HG02870 (cell line): ENCODE data around the gene TXNDC12.

Experiments
- ATAC-seq: cut with Tn5 transposase; IDR thresholded peaks from one replicate; pipeline ENCODE4 v1.9.1; 2021; ENCODE audit warnings: mild to moderate bottlenecking, moderate library complexity; ENCODE audit not compliant: unreplicated experiment

TXNDC12 gene

DNA sequence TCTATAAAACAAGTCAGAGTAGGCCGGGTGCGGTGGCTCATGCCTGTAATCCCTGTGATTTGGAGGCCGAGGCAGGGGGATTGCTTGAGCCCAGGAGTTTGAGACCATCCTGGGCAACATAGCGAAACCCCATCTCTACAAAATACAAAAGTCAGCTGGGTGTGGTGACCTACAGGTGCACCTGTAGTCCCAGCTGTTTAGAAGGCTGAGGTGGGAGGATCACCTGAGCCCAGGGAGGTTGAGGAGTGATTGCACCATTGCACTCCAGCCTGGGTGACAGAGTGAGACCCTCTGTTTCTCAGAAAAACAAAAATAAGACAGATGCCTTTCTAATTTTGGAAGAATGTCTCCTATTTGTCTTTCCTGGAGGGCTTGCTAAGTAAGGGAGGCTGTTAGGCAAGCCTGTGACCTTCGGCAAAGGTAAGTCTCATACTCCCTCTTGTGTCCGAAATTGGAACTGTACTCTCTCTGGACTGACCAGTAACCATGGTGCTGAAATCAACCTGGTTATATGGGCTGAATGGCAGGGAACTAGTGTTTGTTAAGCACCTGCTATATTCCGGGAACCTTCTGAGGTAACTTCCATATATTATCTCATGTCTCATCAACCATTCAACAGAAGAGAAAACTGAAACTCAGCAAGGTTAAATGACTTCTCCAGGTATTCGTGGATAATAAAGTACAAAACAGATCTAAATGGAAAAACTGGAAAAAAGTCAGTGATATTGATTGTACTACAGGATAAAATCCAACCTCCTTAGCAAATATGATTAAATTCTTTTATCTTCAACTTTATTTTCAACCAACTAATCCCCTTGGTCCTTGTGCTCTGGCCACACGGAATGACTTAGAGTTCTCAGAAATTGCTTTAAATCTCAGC is 52.7 kb downstream of the TXNDC12 start:
- ATAC-seq, result no peak

DNA sequence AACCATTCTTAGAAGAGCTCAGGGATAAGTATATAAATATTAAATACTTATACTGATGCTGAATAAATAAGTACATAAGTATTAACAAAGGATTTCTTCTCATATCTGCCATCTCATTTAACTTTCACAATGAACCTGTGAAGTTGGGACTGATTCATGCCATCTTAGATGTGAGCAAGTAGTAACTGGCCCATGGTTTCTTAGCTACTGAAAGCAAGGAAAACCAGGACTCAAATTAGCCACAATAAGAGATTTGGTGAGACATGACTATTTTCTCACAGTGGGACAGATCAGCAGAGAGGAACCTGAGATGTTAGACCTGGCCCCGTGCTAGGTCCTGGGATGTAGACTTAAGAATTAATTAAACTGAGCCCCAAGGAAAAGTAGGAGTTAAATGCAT is 56.3 kb downstream of the TXNDC12 start:
- ATAC-seq, result no peak

DNA sequence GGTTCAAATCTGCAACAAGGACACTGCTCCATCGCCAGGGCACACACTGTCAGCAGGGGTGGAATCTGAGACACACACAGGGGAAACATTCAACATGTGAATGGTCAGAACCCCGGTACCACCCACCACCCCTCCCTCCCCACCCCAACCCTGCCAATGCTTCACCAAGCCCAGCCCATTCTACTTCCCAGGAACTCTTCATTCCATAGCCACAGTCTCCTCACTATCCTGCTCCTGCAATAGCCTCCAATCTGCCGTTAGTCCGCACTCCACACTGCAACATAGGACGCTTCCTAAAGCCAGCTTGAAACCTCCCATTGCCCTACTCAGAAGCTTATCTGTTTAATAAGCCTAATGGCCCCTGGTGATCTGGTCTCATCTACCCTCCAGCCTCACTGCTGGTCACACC is 57.0 kb downstream of the TXNDC12 start:
- no peak for ATAC-seq

DNA sequence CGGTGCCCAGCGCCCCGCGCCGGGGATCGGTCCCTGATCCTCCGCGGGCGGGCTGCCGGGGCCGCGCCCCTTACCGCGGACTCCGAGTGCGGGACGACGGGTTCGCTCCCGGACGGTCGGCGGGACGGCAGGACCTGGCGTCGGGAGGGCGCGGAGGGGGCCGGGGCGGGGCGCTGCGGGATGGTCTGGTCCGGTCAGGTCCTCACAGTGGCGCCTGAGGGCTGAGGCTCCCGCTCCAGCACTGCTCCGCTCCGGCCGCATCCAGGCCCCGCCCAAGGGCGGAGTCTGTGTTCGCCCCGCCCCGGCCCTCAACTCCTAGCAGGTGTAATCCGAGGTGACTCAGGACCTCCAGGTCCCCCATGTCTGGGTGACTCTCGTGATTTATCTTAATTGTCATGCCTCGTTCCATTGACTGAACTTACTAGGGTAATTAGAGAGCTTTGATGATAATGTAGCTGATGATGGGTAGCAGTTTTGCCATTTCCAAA is 64.5 kb downstream of the TXNDC12 start, which contains the start of gene RAB3B:
Gene RAB3B (minus strand): TSS at position 223 of the 488 bp plus-strand sequence. CDS start 13,583 bp downstream, outside the sequence.
- ATAC-seq, result peak; percentile 75

DNA sequence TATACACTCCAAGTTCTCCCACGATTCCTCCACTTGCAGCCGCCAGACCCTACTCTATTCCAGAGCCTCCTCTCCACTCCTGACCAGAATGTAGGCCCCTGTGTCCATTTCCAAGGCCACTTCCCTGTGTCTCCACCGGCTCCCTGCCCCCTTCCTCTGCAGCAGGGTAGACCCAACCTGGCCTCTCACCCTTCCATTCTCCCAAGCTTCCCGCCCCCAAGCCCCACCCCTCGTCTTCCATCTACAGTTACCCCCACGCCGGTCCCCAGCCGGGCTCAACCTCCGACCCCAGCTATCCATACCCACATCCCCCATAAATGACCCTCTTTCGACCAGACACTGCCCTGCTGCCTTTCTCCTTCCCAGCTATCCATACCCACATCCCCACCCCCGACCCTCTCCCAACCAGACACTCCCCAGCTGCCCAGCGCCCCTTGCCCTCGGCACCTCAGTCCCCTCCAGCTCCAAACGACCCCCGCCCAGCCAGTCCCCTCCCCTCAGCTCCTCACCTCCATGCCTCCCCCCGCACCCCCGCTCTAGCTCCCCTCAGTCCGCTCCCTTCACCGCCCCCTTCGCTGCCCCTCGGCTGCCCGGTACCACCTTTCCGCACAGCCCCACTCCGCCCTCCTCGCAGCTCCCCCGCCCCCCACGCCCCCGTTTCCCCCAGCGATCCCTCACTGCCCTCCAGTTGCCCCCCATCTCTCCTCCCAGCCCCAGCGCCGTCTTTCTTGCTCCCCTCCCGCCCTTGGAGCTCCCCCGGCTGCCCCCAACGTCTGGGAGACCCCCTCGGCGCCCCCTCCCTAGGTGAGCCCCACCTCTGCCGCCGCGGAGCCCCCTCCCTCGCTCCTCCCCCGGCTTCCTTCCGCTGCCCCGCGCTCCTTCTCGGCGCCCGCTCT is 65.2 kb downstream of the TXNDC12 start:
- no peak for ATAC-seq

DNA sequence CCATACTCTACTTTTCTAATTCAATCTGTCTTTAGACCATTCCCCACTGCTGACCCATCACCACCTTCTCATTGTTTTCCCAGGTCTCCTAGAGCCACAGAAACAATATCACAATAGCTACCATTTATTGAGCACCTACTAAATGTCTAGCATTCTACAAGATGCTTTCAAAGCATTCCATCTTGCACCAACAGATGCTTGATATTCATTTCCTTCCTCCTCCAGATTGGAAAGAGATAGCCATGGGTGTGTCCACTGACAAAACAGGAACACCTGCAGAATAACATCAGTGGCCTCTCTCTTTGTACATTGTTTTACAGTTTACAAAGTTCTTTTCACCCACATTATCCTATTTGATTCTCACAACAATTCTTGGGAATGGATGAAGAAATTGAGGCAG is 66.7 kb downstream of the TXNDC12 start:
- ATAC-seq, result no peak

DNA sequence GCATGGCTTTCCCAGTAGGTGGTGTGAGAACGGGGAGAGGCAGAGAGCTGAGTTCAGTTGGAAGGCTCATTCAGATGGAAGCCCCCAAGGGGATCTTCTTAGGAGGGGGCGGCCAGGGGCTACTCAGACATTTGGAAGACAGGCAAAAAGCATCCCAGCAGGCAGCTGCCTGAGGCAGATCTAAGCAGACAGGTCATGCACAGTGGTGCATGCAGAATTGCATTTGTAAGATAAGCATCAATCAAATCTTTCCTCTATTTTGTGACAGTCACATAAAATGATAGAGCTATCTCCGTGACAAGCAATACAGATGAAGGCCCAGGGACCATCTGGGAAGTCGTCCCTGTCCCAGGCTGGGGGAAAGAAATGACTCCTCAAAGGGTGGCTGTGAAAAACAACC is 68.3 kb downstream of the TXNDC12 start:
- no peak for ATAC-seq

DNA sequence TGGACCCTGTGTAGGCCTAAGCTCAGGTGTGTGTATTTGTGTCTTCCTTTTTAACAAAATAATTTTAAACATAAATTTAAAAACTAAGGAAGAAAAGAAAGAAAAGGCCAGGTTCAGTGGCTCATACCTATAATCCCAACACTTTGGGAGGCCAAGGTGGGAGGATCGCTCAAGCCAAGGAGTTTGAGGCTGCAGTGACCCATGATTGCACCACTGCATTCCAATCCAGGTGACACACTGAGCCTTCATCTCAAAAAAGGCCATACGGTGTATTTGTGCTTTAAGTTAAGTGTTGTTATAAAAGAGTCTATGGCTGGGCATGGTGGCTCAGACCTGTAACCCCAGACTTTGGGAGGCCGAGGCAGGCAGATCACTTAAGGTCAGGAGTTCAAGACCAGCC is 72.8 kb downstream of the TXNDC12 start:
- no peak for ATAC-seq

DNA sequence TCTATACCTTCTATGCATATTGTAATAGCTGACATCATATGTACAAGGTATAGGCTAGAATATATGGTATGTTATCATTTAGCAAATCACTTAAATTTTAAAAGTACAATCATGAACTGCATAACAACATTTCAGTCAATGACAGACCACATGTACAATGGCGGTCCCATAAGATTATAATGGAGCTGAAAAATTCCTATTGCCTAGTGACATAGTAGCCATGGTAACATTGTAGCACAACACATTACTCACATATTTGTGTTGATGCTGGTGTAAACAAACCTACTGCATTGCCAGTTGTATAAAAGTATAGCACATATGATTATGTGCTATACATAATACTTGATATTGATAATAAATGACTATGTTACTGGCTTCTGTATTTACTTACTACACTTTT is 73.4 kb downstream of the TXNDC12 start:
- ATAC-seq, result no peak

DNA sequence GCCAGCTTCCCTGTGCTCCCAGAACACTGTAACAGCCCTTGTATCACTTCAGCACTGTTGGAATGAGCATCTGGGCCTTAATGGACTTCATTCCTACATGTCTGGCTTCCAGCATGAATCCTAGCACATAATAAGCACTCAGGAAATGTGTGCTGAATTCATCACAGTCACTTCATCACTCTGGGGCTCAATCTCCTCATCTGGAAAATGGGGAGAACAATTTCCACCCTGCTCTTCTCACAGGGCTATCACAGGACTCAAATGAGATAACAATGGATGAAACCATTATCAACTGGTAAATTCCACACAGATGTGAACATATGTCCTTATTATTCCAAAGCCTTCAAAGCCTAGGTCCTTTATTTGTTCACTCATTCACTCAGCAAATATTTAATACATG is 76.9 kb downstream of the TXNDC12 start:
- no peak for ATAC-seq

DNA sequence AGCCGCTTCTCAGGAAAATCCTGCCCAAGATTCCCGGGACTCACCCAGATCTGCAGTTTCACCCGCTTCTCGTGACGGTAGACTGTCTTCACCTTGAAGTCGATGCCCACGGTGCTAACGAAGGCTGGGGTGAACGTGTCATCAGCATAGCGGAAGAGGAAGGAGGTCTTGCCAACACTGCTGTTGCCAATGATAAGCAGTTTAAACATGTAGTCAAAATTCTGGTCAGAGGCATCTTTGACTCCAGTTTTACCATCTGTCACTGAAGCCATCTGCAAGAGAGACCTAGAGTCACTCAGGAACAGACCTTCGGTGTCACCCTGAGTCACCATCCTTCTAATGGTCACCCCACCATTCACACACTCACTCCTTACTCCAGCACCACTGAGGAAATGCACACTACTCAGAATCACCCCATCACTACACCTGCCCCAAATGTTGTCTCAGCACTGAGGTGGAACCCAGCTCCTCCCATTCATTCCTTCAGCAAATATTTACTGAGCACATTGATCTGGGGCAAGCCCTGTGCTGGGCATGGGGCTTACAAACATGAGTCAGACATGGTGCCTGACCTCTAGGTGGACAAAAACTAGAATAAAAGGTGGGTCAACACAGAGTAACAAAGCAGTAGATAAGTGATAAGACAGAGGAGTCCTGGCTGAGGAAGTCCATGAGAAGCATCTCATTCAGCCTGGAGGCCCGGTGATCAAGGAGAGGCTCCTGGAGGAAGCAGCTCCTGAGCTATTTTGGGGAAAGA is 78.0 kb downstream of the TXNDC12 start:
- ATAC-seq, result no peak

DNA sequence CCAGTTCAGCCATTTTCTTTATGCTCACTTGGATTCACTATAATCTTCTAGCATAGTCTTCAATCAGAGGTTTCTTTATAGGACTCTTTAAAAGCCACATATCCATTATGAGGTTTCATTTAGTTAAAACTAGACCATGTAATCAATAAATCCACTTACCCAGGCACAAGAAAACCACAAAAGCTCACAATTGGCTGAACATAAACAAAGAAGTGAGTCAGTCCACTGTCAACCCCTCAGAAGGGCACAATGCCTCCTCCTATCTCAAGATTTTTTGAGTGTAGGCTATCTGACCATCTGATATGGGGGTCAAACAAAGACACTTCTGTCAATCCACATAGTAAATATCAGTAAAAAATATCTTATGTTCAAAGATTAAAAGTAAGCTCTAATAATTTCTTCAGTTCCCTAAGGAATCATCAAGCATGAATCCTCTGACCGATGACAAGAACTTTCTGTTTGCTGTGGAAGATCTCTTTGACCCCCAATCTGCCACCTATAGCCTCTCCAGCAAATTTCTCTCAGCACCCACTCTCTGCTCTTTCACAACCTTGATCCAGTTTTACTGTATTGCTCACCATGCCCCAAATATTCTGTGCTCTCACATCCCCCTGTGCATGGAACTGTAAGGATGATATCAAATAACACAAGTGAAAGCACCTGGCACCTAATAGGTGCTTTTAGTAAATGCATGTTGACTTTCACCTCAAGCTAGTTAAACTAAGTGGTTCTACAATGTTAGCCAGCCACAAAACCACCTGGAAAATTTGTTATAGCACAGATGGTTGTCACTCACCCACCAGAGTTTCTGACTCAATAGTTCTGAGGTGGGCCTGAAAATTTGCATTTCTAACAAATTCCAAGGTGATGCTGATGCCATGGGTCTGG is 81.2 kb downstream of the TXNDC12 start:
- ATAC-seq, result no peak
